Ecto neural progenitor cell (in vitro differentiated cells): Measurements from ENCODE around the gene LCN10.
"Not testable (repeated sequence)": the region's sequence is repeated elsewhere in the genome, so short reads cannot be mapped to it uniquely, and the experiment has no call there.

Experiments used
- DNase-seq: peaks from one replicate; pipeline ENCODE4 v3.0.0-alpha.2; 2018; ENCODE audit warnings: low spot score

LCN10 gene

DNA sequence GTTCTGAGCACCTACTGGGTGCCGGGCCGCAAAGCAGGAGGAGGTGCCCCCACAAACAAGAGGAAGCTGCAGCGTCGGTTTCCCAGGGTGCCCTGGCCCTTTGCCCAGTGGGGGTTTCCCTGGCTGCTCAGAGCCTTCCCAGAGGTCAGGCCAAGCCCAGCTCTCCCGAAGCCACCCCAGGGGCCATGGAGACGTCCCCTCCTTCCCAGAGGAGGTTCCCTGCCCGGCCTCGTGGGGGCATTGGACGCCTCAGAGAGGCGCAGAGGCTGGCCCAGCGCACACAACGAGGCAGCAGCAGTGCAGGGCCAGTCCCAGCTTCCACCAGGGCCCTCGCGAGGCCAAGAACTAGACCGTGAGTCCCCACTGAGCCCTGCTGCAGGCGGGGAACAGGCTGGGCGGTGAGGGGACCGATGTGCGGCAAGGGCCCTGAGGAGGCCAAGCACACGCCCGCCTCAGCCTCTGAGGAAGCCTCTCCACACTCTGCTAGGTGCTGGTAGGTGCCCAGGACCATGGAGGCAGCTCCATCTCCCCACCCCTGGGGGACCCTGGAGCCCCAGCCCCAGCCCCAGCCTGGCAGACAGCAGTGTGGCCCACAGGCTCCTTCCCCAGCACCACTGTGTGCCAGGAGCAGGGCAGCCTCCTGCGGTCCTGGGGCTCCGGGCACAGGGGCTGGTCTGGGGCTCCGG lies 23.4 kb downstream of the LCN10 start:
- DNase-seq, result peak; percentile 52

GRCh38 chr9:136718345-136719194 lies 24.2 kb downstream of the LCN10 start:
- DNase-seq, result no peak

DNA sequence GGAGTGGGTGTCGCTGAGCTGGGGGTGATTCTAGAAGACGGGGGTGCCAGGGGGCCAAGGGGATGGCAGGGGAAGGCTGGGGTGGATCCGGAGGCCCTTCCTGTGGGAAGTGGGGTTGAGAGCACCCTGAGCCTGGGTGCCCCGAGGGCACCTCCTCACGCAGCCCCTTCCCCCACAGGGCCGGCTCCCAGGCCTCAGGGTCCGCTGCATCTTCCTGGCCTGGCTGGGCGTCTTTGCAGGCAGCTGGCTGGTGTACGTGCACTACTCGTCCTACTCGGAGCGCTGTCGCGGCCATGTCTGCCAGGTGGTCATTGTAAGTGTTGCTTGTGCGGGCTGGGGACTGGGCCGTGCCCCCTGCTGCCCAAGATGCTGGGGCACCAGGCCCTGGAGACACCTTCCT lies 25.3 kb downstream of the LCN10 start:
- no peak for DNase-seq

DNA sequence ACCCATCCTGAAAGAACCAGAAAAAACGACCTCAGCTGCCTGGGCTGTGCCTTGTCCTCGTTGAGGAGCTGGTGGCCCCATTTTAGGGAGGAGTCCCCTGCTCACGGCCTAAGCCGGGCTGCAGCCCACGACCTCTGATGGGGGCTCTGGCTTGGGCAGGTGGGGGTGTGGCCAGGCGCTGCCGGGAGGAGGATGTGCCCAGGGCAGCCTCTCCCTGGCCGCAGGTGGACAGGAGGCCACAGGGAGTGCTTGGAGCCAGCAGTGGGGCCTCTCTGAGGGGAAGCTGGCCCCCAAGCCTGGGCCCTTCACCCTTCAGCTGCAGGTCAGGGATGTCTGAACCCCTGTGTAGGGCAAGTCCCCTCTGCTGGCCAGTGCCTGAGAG lies 27.9 kb downstream of the LCN10 start:
- no peak for DNase-seq

DNA sequence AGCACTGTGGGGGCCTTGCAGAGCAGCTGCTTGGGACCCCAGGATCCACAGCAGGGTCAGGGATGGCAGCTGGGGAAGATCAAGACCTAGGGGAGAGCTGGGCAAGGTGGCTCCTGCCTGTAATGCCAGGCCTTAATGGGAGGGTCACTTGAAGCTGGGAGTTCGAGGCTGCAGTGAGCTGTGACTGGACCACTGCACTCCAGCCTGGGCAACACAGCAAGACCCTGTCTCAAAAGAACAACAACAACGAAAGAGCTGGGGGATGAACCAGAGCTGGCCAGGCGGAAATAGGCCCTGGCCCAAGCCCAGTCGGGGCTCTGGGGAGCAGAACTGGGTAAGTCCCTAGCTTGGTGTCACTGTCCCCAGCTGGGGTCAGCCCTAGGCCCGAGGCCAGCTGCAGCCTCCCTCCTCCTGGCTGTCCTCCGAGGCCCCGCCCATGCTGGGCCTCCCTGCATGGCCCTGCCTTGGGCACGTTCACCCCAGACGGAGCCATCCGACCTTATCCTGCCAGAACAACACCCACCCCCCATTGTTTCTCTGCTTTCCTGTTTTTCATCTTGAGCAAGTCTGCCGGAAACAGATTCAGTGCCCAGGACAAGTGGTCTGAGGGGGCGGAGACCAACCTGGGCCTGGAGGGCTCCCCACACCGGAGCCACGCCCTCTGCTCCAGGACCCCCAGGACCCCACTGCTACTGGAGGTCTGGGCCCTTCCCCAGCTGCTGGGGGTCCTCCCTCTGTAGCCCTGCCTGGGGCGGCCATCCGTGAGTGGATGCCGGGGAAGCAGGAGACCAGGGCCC lies 28.4 kb downstream of the LCN10 start:
- no peak for DNase-seq

- DNase-seq, result no peak
These were observed 29.2 kb downstream of the LCN10 start for GRCh38 chr9:136713550-136713949.

DNA sequence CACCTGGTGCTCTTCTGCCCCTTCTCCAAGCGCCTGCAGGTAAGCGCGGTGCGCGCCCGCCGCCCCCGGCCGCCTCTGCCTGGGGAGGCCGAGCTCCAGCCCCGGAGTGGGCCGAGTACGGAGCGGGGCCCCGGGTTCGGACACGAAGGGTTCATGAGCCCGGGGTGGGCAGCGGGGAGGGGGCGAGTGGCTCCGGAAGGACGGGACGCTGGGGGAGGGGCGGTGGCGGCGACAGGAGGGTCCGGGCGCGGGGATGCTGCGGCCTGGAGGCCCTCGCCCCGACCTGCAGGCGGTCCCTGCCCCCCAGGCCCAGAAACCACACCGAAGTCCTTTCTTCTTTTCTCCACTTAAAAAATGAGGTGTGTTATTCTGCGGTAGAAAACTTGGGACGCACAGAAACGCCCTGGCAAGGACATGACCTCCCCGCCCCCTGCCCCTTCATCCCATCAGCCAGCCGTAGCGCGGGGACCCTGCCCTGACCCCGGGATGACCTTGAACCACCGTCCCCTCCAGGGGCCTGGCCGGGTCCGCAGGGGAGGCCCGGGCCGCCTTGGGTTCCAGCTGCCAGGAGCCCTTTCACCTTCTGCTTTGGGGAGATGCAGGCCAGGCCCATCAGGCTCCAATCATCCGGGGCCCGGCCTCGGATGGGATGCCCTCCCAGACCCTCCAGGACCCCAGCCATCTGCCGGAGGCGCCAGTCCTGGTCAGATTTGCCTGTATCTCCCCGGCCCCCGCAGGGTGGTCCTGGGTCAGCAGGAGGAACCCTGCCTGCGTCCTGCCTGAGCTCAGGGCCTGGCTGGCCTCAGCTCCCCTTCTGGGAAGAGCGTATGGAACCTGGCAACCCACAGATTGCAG lies 29.8 kb downstream of the LCN10 start:
- peak; percentile 72 for DNase-seq

- DNase-seq, result peak; percentile 85
These were observed 30.7 kb downstream of the LCN10 start, which contains the start of gene DIPK1B for GRCh38 chr9:136711751-136712689. Gene DIPK1B, plus strand, starts transcription at chr9:136712572. Its CDS starts 94 bp downstream, at chr9:136712666.

DNA sequence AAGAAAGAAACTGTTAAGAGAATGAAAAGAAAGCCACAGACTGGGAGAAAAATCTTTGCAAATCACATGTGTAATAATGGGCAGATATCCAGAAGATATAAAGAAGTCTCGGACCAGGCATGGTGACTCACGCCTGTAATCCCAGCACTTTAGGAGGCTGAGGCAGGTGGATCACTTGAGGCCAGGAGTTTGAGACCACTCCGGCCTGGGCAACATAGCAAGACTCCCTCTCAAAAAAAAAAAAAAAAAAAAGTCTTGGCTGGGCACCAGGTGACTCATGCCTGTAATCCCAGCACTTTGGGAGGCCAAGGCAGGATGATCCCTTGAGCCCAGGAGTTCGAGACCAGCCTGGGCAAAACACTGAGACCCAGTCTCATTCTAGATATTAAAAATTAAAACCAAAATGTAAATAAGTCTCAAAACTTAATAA lies 31.5 kb downstream of the LCN10 start:
- not testable (repeated sequence) for DNase-seq

DNA sequence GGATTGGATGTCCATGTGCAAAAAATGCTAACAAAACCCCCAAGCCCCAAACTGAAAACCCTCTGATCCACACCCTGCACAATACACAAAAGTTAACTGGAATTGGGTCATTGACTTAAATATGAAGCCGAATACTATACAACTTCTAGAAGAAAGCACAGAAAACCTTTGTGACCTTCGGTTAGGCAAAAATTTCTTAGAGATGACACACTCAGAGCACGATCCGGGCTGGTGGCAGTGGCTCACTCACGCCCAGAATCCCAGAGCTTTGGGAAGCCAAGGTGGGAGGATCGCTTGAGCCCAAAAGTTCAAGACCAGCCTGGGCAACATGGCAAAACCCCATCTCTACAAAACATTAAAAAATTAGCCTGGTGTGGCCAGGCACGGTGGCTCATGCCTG lies 32.2 kb downstream of the LCN10 start:
- no peak for DNase-seq

GRCh38 chr9:136709454-136710109 lies 33.2 kb downstream of the LCN10 start:
- DNase-seq, result no peak

GRCh38 chr9:136707849-136708517 lies 34.8 kb downstream of the LCN10 start:
- DNase-seq, result no peak

GRCh38 chr9:136707011-136707410 lies 35.7 kb downstream of the LCN10 start:
- no peak for DNase-seq

DNA sequence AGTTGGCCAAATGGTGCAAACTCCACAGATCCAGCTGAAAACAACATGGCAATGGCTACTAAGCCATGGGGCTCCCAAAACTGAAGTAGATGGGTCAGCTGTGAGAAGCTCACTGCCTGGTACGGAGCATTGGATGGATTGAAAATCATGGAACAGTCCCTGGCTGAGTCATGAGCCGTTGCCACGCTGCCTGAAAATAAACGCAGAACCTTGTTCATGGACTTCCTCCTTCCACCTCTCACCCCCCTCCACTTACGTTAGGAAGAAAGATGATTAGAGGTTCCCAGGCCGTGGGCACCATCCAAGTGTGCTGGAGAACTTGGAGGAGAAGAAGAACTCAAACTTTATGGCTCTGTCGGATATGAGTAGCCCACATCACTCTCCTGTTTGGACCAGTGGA lies 37.2 kb downstream of the LCN10 start:
- DNase-seq, result no peak

- not testable (repeated sequence) for DNase-seq
These were observed 38.0 kb downstream of the LCN10 start for GRCh38 chr9:136704741-136705140.

- DNase-seq, result no peak
These were observed 39.4 kb downstream of the LCN10 start for GRCh38 chr9:136703276-136703860.

GRCh38 chr9:136701668-136702053 lies 41.1 kb downstream of the LCN10 start:
- no peak for DNase-seq

GRCh38 chr9:136700959-136701667 lies 41.6 kb downstream of the LCN10 start:
- DNase-seq, result no peak
